K562 (cell line): ENCODE measurements around the gene ZNF215. TPM values are rescaled to one million over a fixed set of nuclear protein-coding genes. Genes with fewer than 3 reads are reported as not detected.

ENCODE experiments used
- PURB ChIP-seq: sonication (generic); formaldehyde crosslinking; IDR thresholded peaks from 2 replicates; pipeline ENCODE4 v1.9.0; 2021; ENCODE audit warnings: low read depth, mild to moderate bottlenecking, missing genetic modification reagents
- RAD21 ChIP-seq, 2 experiments: fragments of 250-450 bp in 1 of 2; fragments of 450-650 bp in 1 of 2; sonication (Bioruptor Pico) in 1 of 2; formaldehyde crosslinking in 1 of 2; IDR thresholded peaks in 1 of 2; conservative IDR thresholded peaks in 1 of 2; 2 replicates each; pipeline versions ENCODE4 v1.4.0 to v1.8.0; 2020 to 2022; ENCODE audit warnings: mild to moderate bottlenecking in 2 of 2, moderate library complexity in 1 of 2
- SOX6 ChIP-seq: fragments of 450-650 bp; IDR thresholded peaks from 2 replicates; pipeline ENCODE4 v1.6.1; 2014; ENCODE audit warnings: mild to moderate bottlenecking
- YBX1 ChIP-seq: fragments of 450-650 bp; IDR thresholded peaks from 2 replicates; pipeline ENCODE4 v1.7.1; 2016; ENCODE audit warnings: mild to moderate bottlenecking
- ZNF41 ChIP-seq: fragments of 250-450 bp; sonication (Bioruptor Pico); conservative IDR thresholded peaks from 2 replicates; pipeline ENCODE4 v1.4.0; 2020; ENCODE audit warnings: mild to moderate bottlenecking
- polyA plus RNA-seq, 8 experiments: library from polyadenylated mRNA; depleted of rRNA in 4 of 8; stranded (reverse) in 5 of 8; unstranded in 3 of 8; fragments of >200 nt; fragmentation: Nextera tagmentation in 2 of 8; fragmentation: Illumina TruSeq in 1 of 8; extraction: Ambion mirVana in 2 of 8; extraction: Trizol in 1 of 8; gene quantifications; 2 replicates each; pipeline versions ENCODE4 v1.2.1 to v1.2.3, GENCODE V29; 2011 to 2014; ENCODE audit warnings: inconsistent platforms in 1 of 8, missing spikeins in 1 of 8
- total RNA-seq, 7 experiments: library from RNA; depleted of rRNA in 6 of 7; stranded (reverse); fragments of >200 nt in 6 of 7; fragmentation: Illumina TruSeq in 2 of 7; extraction: Trizol in 2 of 7; gene quantifications; 2 replicates each; pipeline versions ENCODE4 v1.2.1 to v1.2.3, GENCODE V29; 2011 to 2021; ENCODE audit warnings: low replicate concordance in 1 of 7
- TF ChIP-seq, protein P1 (sequence below): sonication (generic); formaldehyde crosslinking; IDR thresholded peaks from 2 replicates; pipeline ENCODE4 v1.8.0; 2022; ENCODE audit warnings: mild to moderate bottlenecking, missing genetic modification reagents
- TF ChIP-seq, protein P2 (sequence below), 2 experiments: fragments of 450-650 bp in 1 of 2; sonication (generic) in 1 of 2; formaldehyde crosslinking in 1 of 2; IDR thresholded peaks; 2 replicates each; pipeline versions ENCODE4 v1.7.1 to v1.9.0; 2016 to 2022; ENCODE audit warnings: inconsistent platforms in 1 of 2, mild to moderate bottlenecking in 1 of 2, missing genetic modification reagents in 1 of 2
- TF ChIP-seq, protein P3 (sequence below): fragments of 450-650 bp; formaldehyde crosslinking; IDR thresholded peaks from 2 replicates; pipeline ENCODE4 v1.4.0; 2020; ENCODE audit warnings: mild to moderate bottlenecking, moderate library complexity
- TF ChIP-seq, protein P4 (sequence below): sonication (generic); formaldehyde crosslinking; IDR thresholded peaks from 2 replicates; pipeline ENCODE4 v1.8.0; 2022; ENCODE audit warnings: missing genetic modification reagents, mild to moderate bottlenecking, borderline replicate concordance

ZNF215 gene
- total and polyA plus RNA-seq, 9 of the 15 experiments (the other 6 are each of a cell fraction or from before 2014, with no cell fraction given) = 11.2 to 19.1 (median 14.2) TPM

DNA sequence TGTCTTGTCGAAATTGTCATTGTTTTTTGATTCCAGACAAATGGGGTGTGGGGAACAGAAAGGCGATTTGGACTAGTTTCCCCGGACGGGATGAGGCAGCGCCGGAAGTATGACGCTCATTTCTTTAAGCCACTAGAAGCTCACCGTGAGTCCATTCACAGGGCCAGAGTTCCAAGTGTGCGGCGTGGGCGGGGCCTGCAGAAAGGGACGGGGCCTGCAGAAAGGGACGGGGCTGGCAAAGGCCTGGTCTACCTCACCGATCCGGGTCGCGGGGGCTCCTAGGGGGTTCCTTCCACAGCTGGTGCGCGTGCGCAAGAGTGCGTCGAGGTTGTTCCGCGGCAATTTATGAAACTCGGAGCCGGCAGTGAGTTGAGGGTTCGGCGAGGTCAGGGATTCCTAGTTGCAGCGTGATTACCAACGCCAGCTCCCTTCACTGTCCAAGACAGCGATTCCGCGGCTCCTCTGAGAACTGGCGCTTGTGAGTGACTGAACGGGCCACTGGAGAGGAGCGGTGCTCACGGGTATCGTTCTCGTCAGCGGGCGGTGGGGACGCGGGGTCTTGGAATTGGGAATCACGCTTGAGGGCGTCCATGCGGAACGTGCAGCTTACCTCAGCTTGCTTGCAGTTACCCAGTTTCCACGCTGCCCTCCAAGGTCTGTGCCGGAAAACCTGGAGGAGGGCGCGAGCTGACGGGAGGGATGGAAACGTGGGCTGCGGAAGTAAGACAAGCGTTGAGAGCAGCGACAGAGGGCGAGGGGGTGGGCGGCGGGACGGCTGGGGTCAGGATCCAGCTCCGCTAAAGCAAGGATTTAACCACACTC, at the start of gene ZNF215 (continued):
- TF ChIP-seq, protein P1, sequence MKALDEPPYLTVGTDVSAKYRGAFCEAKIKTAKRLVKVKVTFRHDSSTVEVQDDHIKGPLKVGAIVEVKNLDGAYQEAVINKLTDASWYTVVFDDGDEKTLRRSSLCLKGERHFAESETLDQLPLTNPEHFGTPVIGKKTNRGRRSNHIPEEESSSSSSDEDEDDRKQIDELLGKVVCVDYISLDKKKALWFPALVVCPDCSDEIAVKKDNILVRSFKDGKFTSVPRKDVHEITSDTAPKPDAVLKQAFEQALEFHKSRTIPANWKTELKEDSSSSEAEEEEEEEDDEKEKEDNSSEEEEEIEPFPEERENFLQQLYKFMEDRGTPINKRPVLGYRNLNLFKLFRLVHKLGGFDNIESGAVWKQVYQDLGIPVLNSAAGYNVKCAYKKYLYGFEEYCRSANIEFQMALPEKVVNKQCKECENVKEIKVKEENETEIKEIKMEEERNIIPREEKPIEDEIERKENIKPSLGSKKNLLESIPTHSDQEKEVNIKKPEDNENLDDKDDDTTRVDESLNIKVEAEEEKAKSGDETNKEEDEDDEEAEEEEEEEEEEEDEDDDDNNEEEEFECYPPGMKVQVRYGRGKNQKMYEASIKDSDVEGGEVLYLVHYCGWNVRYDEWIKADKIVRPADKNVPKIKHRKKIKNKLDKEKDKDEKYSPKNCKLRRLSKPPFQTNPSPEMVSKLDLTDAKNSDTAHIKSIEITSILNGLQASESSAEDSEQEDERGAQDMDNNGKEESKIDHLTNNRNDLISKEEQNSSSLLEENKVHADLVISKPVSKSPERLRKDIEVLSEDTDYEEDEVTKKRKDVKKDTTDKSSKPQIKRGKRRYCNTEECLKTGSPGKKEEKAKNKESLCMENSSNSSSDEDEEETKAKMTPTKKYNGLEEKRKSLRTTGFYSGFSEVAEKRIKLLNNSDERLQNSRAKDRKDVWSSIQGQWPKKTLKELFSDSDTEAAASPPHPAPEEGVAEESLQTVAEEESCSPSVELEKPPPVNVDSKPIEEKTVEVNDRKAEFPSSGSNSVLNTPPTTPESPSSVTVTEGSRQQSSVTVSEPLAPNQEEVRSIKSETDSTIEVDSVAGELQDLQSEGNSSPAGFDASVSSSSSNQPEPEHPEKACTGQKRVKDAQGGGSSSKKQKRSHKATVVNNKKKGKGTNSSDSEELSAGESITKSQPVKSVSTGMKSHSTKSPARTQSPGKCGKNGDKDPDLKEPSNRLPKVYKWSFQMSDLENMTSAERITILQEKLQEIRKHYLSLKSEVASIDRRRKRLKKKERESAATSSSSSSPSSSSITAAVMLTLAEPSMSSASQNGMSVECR (CRISPR knock-in tag) = no peak
- no peak for TF ChIP-seq YBX1
- no peak for TF ChIP-seq ZNF41
- TF ChIP-seq, protein P2, sequence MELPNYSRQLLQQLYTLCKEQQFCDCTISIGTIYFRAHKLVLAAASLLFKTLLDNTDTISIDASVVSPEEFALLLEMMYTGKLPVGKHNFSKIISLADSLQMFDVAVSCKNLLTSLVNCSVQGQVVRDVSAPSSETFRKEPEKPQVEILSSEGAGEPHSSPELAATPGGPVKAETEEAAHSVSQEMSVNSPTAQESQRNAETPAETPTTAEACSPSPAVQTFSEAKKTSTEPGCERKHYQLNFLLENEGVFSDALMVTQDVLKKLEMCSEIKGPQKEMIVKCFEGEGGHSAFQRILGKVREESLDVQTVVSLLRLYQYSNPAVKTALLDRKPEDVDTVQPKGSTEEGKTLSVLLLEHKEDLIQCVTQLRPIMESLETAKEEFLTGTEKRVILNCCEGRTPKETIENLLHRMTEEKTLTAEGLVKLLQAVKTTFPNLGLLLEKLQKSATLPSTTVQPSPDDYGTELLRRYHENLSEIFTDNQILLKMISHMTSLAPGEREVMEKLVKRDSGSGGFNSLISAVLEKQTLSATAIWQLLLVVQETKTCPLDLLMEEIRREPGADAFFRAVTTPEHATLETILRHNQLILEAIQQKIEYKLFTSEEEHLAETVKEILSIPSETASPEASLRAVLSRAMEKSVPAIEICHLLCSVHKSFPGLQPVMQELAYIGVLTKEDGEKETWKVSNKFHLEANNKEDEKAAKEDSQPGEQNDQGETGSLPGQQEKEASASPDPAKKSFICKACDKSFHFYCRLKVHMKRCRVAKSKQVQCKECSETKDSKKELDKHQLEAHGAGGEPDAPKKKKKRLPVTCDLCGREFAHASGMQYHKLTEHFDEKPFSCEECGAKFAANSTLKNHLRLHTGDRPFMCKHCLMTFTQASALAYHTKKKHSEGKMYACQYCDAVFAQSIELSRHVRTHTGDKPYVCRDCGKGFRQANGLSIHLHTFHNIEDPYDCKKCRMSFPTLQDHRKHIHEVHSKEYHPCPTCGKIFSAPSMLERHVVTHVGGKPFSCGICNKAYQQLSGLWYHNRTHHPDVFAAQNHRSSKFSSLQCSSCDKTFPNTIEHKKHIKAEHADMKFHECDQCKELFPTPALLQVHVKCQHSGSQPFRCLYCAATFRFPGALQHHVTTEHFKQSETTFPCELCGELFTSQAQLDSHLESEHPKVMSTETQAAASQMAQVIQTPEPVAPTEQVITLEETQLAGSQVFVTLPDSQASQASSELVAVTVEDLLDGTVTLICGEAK (IDR thresholded peaks at IDR 0.05) = peak; percentile 91
- TF ChIP-seq, protein P2 (CRISPR knock-in tag; IDR thresholded peaks at IDR 0.05) = no peak
- TF ChIP-seq, protein P3, sequence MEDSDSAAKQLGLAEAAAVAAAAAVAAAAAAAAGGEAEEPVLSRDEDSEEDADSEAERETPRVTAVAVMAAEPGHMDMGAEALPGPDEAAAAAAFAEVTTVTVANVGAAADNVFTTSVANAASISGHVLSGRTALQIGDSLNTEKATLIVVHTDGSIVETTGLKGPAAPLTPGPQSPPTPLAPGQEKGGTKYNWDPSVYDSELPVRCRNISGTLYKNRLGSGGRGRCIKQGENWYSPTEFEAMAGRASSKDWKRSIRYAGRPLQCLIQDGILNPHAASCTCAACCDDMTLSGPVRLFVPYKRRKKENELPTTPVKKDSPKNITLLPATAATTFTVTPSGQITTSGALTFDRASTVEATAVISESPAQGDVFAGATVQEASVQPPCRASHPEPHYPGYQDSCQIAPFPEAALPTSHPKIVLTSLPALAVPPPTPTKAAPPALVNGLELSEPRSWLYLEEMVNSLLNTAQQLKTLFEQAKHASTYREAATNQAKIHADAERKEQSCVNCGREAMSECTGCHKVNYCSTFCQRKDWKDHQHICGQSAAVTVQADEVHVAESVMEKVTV = no peak
- no peak for TF ChIP-seq PURB (CRISPR knock-in tag)
- TF ChIP-seq, protein P4, sequence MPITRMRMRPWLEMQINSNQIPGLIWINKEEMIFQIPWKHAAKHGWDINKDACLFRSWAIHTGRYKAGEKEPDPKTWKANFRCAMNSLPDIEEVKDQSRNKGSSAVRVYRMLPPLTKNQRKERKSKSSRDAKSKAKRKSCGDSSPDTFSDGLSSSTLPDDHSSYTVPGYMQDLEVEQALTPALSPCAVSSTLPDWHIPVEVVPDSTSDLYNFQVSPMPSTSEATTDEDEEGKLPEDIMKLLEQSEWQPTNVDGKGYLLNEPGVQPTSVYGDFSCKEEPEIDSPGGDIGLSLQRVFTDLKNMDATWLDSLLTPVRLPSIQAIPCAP = no peak
- no peak for TF ChIP-seq SOX6
- no peak for TF ChIP-seq RAD21 (CRISPR knock-in tag; conservative IDR thresholded peaks at IDR 0.05 in 1 of 2, IDR thresholded peaks at IDR 0.05 in 1 of 2)
